HepG2 (cell line): ENCODE results near the gene TMEM114. TPM values are rescaled to one million over a fixed set of nuclear protein-coding genes. Genes with fewer than 3 reads are reported as not detected.

Source experiments
- FOXC1 ChIP-seq: sonication (generic); formaldehyde crosslinking; IDR thresholded peaks from 2 replicates; pipeline ENCODE4 v1.8.0; 2022; ENCODE audit warnings: mild to moderate bottlenecking, missing genetic modification reagents, borderline replicate concordance
- FOXK2 ChIP-seq: fragments of 450-650 bp; IDR thresholded peaks from 2 replicates; pipeline ENCODE4 v1.6.1; 2016
- KDM2A ChIP-seq: sonication (generic); formaldehyde crosslinking; IDR thresholded peaks from 2 replicates; pipeline ENCODE4 v1.4.0; 2020; ENCODE audit warnings: low read depth, missing genetic modification reagents, borderline replicate concordance
- KDM3A ChIP-seq: IDR thresholded peaks from 2 replicates; pipeline ENCODE4 v1.6.1; 2018; ENCODE audit warnings: low read depth, missing compliant biosample characterization
- MTF1 ChIP-seq: sonication (generic); formaldehyde crosslinking; IDR thresholded peaks from 2 replicates; pipeline ENCODE4 v1.5.0; 2020; ENCODE audit warnings: missing genetic modification reagents
- NR1H2 ChIP-seq: sonication (generic); formaldehyde crosslinking; IDR thresholded peaks from 2 replicates; pipeline ENCODE4 v1.8.1; 2022; ENCODE audit warnings: low read depth, missing genetic modification reagents, borderline replicate concordance
- NR2F2 ChIP-seq: IDR thresholded peaks from 2 replicates; pipeline ENCODE4 v1.6.1; 2012; ENCODE audit warnings: low read depth, inconsistent platforms, borderline replicate concordance
- PHF8 ChIP-seq: sonication (generic); formaldehyde crosslinking; IDR thresholded peaks from 2 replicates; pipeline ENCODE4 v1.5.0; 2020; ENCODE audit warnings: missing genetic modification reagents
- RAD21 ChIP-seq: fragments of 450-650 bp; formaldehyde crosslinking; IDR thresholded peaks from 2 replicates; pipeline ENCODE4 v1.5.0; 2020; ENCODE audit warnings: mild to moderate bottlenecking
- RBFOX2 ChIP-seq: fragments of 200-400 bp; formaldehyde crosslinking; IDR thresholded peaks from 2 replicates; pipeline ENCODE4 v1.6.1; 2017; ENCODE audit warnings: low read depth, mild to moderate bottlenecking, low read length
- SNAI1 ChIP-seq: sonication (generic); formaldehyde crosslinking; IDR thresholded peaks from 2 replicates; pipeline ENCODE4 v1.5.0; 2020; ENCODE audit warnings: mild to moderate bottlenecking, missing genetic modification reagents, borderline replicate concordance
- SRY ChIP-seq: sonication (generic); formaldehyde crosslinking; IDR thresholded peaks from 2 replicates; pipeline ENCODE4 v1.8.0; 2022; ENCODE audit warnings: mild to moderate bottlenecking, missing genetic modification reagents
- ZNF24 ChIP-seq: fragments of 450-650 bp; IDR thresholded peaks from 2 replicates; pipeline ENCODE4 v1.6.1; 2017; ENCODE audit warnings: antibody characterized with exemption, mild to moderate bottlenecking
- ZNF333 ChIP-seq: sonication (generic); formaldehyde crosslinking; IDR thresholded peaks from 2 replicates; pipeline ENCODE4 v1.4.0; 2020; ENCODE audit warnings: mild to moderate bottlenecking, missing genetic modification reagents, borderline replicate concordance
- ZNF432 ChIP-seq: sonication (generic); formaldehyde crosslinking; IDR thresholded peaks from 2 replicates; pipeline ENCODE4 v1.5.0; 2020; ENCODE audit warnings: missing genetic modification reagents, mild to moderate bottlenecking, borderline replicate concordance
- ZNF552 ChIP-seq: sonication (generic); formaldehyde crosslinking; IDR thresholded peaks from 2 replicates; pipeline ENCODE4 v1.9.0; 2022; ENCODE audit warnings: missing genetic modification reagents, mild to moderate bottlenecking, borderline replicate concordance
- ZNF569 ChIP-seq: sonication (generic); formaldehyde crosslinking; IDR thresholded peaks from 2 replicates; pipeline ENCODE4 v1.5.0; 2020; ENCODE audit warnings: mild to moderate bottlenecking, missing genetic modification reagents, moderate library complexity, borderline replicate concordance
- ZNF713 ChIP-seq: sonication (generic); formaldehyde crosslinking; IDR thresholded peaks from 2 replicates; pipeline ENCODE4 v1.4.0; 2020; ENCODE audit warnings: mild to moderate bottlenecking, missing genetic modification reagents
- ZNF776 ChIP-seq: sonication (generic); formaldehyde crosslinking; IDR thresholded peaks from 2 replicates; pipeline ENCODE4 v1.4.0; 2020; ENCODE audit warnings: mild to moderate bottlenecking, missing genetic modification reagents
- polyA plus RNA-seq, 8 experiments: library from polyadenylated mRNA; depleted of rRNA in 3 of 8; stranded (reverse) in 7 of 8; unstranded in 1 of 8; fragments of >200 nt; fragmentation: Illumina TruSeq in 4 of 8; extraction: Trizol in 4 of 8; gene quantifications; 2 replicates each; pipeline versions ENCODE4 v1.2.1 to v1.2.3, GENCODE V29; 2011 to 2016; ENCODE audit warnings: low read depth in 4 of 8, missing spikeins in 1 of 8, mixed read lengths in 1 of 8; ENCODE audit not compliant: insufficient read depth in 1 of 8
- total RNA-seq, 5 experiments: library from RNA; depleted of rRNA; stranded (reverse); fragments of >200 nt; fragmentation: Illumina TruSeq; extraction: Trizol; gene quantifications; 2 replicates each; pipeline ENCODE4 v1.2.3, GENCODE V29; 2016; ENCODE audit warnings: low read depth in 1 of 5
- TF ChIP-seq, protein P1 (sequence below): sonication (generic); formaldehyde crosslinking; conservative IDR thresholded peaks from 2 replicates; pipeline ENCODE4 v1.4.0; 2020; ENCODE audit warnings: missing genetic modification reagents
- TF ChIP-seq, protein P2 (sequence below): sonication (generic); formaldehyde crosslinking; IDR thresholded peaks from 2 replicates; pipeline ENCODE4 v1.9.0; 2021; ENCODE audit warnings: missing genetic modification reagents, borderline replicate concordance
- TF ChIP-seq, protein P3 (sequence below): sonication (generic); formaldehyde crosslinking; IDR thresholded peaks from 2 replicates; pipeline ENCODE4 v1.5.0; 2020; ENCODE audit warnings: mild to moderate bottlenecking, missing genetic modification reagents
- TF ChIP-seq, protein P4 (sequence below): sonication (generic); formaldehyde crosslinking; IDR thresholded peaks from 2 replicates; pipeline ENCODE4 v1.8.0; 2022; ENCODE audit warnings: low read depth, missing genetic modification reagents

Gene TMEM114
- total and polyA plus RNA-seq, 2 of the 13 experiments (the other 11 are each of a cell fraction or from before 2014, with no cell fraction given): not detected

DNA sequence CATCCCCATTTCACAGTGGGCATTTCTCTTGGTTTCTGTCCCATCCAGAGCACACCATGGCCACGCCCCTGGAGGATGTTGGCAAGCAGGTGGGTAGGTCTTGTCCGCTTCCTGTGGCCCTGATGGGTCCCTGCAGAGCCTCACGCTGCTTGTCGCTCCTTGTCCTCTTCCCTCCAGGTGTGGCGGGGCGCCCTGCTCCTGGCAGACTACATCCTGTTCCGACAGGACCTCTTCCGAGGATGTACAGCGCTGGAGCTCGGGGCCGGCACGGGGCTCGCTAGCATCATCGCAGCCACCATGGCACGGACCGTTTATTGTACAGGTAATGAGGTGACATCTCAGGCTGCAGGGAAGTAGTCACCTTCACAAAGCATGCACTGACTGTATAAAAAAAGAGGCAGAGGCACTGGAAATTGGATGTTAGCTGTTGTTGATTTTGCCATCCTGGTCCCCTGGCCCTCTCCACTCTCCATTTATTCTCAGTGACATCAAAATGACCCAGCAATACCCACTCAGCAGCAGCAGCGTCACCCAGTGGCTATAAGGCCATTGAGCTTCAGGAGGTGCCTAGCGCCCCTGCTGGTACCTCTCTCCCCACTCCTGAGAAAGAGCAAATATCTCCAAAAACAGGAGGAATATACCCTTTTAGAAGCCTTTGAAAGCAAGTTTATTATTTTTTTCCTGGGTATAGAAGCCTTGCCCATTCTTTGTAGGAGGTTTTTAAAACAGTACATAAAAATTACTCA lies 44.9 kb upstream of the TMEM114 start (continued):
- TF ChIP-seq ZNF432 (CRISPR knock-in tag) (no peak), NR2F2 (no peak), FOXK2 (no peak), KDM2A (CRISPR knock-in tag) (0 out of 2 replicates have a peak, but pooled peaks have one; percentile 28), SRY (peak; percentile 78; the same call in 1 of the 2 replicates), ZNF552 (CRISPR knock-in tag) (no peak), MTF1 (CRISPR knock-in tag) (no peak), FOXC1 (CRISPR knock-in tag) (no peak), RAD21 (CRISPR knock-in tag) (peak; percentile 86), NR1H2 (CRISPR knock-in tag) (no peak), ZNF776 (CRISPR knock-in tag) (no peak), ZNF24 (no peak), SNAI1 (CRISPR knock-in tag) (no peak), KDM3A (CRISPR knock-in tag) (no peak), ZNF713 (CRISPR knock-in tag) (no peak), PHF8 (CRISPR knock-in tag) (no peak), ZNF569 (CRISPR knock-in tag) (no peak), ZNF333 (CRISPR knock-in tag) (no peak), RBFOX2 (peak; percentile 44; the same call in 1 of the 2 replicates)
- TF ChIP-seq, protein P1, sequence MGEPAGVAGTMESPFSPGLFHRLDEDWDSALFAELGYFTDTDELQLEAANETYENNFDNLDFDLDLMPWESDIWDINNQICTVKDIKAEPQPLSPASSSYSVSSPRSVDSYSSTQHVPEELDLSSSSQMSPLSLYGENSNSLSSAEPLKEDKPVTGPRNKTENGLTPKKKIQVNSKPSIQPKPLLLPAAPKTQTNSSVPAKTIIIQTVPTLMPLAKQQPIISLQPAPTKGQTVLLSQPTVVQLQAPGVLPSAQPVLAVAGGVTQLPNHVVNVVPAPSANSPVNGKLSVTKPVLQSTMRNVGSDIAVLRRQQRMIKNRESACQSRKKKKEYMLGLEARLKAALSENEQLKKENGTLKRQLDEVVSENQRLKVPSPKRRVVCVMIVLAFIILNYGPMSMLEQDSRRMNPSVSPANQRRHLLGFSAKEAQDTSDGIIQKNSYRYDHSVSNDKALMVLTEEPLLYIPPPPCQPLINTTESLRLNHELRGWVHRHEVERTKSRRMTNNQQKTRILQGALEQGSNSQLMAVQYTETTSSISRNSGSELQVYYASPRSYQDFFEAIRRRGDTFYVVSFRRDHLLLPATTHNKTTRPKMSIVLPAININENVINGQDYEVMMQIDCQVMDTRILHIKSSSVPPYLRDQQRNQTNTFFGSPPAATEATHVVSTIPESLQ (CRISPR knock-in tag): no peak
- TF ChIP-seq, protein P2, sequence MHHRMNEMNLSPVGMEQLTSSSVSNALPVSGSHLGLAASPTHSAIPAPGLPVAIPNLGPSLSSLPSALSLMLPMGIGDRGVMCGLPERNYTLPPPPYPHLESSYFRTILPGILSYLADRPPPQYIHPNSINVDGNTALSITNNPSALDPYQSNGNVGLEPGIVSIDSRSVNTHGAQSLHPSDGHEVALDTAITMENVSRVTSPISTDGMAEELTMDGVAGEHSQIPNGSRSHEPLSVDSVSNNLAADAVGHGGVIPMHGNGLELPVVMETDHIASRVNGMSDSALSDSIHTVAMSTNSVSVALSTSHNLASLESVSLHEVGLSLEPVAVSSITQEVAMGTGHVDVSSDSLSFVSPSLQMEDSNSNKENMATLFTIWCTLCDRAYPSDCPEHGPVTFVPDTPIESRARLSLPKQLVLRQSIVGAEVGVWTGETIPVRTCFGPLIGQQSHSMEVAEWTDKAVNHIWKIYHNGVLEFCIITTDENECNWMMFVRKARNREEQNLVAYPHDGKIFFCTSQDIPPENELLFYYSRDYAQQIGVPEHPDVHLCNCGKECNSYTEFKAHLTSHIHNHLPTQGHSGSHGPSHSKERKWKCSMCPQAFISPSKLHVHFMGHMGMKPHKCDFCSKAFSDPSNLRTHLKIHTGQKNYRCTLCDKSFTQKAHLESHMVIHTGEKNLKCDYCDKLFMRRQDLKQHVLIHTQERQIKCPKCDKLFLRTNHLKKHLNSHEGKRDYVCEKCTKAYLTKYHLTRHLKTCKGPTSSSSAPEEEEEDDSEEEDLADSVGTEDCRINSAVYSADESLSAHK (CRISPR knock-in tag): no peak
- TF ChIP-seq, protein P3, sequence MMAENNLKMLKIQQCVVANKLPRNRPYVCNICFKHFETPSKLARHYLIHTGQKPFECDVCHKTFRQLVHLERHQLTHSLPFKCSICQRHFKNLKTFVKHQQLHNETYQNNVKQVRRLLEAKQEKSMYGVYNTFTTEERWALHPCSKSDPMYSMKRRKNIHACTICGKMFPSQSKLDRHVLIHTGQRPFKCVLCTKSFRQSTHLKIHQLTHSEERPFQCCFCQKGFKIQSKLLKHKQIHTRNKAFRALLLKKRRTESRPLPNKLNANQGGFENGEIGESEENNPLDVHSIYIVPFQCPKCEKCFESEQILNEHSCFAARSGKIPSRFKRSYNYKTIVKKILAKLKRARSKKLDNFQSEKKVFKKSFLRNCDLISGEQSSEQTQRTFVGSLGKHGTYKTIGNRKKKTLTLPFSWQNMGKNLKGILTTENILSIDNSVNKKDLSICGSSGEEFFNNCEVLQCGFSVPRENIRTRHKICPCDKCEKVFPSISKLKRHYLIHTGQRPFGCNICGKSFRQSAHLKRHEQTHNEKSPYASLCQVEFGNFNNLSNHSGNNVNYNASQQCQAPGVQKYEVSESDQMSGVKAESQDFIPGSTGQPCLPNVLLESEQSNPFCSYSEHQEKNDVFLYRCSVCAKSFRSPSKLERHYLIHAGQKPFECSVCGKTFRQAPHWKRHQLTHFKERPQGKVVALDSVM: no peak
- TF ChIP-seq, protein P4, sequence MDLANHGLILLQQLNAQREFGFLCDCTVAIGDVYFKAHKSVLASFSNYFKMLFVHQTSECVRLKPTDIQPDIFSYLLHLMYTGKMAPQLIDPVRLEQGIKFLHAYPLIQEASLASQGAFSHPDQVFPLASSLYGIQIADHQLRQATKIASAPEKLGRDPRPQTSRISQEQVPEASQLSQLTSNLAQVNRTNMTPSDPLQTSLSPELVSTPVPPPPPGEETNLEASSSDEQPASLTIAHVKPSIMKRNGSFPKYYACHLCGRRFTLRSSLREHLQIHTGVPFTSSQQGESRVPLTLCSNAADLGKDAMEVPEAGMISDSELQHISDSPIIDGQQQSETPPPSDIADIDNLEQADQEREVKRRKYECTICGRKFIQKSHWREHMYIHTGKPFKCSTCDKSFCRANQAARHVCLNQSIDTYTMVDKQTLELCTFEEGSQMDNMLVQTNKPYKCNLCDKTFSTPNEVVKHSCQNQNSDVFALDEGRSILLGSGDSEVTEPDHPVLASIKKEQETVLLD (CRISPR knock-in tag): no peak
